PC-3 (cell line): ENCODE measurements around the gene CXXC1.
"Not testable (repeated sequence)": the region's sequence is repeated elsewhere in the genome, so short reads cannot be mapped to it uniquely, and the experiment has no call there.

Experiments used
- EZH2 ChIP-seq: fragments of 300-600 bp; sonication (generic); IDR thresholded peaks from one replicate; pipeline ENCODE4 v1.6.1; 2017; ENCODE audit warnings: antibody characterized with exemption, mild to moderate bottlenecking, low read length; ENCODE audit not compliant: unreplicated experiment
- TF ChIP-seq, protein P1 (sequence below): fragments of 300-600 bp; sonication (generic); conservative IDR thresholded peaks from 2 replicates; pipeline ENCODE4 v1.5.1; 2017; ENCODE audit warnings: antibody characterized with exemption, low read depth, mild to moderate bottlenecking, low read length

DNA sequence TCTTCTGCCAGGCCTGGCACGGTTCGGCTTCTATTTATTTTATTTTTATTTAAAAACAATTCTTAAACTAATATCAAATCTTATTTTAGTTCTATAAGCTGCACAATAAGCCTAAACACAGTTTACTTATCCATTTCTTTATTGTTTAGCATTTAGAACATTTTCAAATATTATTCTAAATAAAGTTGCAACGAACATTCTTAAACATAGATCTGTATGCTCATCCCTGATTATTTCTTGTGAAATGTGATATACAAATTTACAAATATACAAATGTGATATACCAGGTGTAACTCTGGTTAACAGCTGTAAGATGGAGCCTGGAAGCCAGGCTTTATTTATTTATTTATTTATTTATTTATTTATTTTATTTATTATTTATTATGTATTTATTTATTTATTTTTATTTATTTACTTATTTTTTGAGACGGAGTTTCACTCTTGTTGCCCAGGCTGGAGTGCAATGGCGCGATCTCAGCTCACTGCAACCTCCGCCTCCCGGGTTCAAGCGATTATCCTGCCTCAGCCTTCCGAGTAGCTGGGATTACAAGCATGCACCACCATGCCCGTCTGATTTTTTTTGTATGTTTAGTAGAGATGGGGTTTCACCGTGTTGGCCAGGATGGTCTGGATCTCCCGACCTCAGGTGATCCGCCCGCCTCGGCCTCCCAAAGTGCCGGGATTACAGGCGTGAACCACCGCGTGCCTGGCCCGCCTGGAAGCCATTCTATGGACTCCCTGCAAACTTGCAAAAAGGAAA, 1.0 kb upstream of the CXXC1 start:
- TF ChIP-seq, protein P1, sequence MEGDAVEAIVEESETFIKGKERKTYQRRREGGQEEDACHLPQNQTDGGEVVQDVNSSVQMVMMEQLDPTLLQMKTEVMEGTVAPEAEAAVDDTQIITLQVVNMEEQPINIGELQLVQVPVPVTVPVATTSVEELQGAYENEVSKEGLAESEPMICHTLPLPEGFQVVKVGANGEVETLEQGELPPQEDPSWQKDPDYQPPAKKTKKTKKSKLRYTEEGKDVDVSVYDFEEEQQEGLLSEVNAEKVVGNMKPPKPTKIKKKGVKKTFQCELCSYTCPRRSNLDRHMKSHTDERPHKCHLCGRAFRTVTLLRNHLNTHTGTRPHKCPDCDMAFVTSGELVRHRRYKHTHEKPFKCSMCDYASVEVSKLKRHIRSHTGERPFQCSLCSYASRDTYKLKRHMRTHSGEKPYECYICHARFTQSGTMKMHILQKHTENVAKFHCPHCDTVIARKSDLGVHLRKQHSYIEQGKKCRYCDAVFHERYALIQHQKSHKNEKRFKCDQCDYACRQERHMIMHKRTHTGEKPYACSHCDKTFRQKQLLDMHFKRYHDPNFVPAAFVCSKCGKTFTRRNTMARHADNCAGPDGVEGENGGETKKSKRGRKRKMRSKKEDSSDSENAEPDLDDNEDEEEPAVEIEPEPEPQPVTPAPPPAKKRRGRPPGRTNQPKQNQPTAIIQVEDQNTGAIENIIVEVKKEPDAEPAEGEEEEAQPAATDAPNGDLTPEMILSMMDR = not testable (repeated sequence)
- TF ChIP-seq EZH2 = not testable (repeated sequence)
